GM19455 (cell line): ENCODE data around the gene TMPRSS6.

Experiments
- ATAC-seq: cut with Tn5 transposase; IDR thresholded peaks from one replicate; pipeline ENCODE4 v1.9.1; 2021; ENCODE audit not compliant: unreplicated experiment

Gene TMPRSS6

DNA sequence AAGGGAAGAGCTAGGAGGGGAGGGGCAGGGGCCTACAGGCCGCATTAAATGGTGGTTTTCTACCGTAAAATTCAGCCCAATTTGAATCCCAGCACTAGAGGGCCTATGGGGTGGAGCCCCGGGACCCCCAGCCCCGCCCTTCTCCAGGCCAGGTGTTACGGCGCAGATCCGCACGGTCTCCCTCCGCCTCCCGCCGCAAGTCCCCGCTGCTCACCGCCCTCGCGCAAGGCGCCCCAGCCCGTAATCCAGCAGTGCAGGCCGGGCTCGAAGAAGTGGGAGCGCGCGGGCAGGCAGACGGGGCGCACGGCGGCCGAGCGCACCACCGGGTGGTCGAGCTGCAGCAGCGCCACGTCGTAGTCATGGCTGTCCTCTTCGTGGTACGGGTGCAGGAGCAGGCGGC, 40.7 kb downstream of the TMPRSS6 start:
- ATAC-seq, result no peak

DNA sequence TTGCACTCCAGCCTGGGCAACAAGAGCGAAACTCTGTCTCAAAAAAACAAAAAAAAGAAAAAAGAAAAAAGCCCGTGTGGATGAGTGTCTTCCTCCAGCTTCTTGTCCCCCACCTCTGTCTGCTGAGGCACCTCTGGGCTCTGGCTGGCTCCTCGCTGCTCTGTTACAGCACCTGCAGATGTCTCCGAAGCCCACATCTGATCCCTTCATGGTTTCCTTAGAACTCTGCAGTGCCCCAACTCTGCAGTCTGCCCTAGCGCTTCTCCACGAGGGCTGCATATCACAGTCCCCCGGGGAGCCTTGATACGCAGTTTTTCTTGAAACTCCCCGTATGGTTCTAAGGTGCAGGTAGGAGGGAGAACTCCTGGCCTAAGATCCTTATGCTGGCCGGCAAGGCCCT, 42.1 kb downstream of the TMPRSS6 start:
- no peak for ATAC-seq

DNA sequence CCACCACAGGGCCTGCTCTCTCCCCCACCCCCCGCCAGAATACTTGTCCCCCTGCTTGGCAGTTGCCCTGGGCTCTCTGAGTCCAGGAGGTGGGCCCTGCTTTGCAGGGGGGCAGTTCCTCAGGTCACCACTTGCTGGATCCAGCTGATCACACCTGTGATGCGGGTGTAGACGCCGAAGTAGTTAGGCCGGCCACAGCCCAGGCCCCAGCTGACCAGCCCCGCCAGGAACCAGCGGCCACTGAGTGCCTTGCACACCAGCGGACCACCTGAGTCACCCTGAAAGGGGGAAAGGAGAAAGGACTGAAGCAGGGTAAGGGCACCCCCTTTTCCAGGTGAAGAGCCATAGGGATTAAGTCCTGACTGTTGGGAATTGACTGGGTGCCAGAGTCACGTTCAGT, 43.6 kb downstream of the TMPRSS6 start:
- no peak for ATAC-seq

DNA sequence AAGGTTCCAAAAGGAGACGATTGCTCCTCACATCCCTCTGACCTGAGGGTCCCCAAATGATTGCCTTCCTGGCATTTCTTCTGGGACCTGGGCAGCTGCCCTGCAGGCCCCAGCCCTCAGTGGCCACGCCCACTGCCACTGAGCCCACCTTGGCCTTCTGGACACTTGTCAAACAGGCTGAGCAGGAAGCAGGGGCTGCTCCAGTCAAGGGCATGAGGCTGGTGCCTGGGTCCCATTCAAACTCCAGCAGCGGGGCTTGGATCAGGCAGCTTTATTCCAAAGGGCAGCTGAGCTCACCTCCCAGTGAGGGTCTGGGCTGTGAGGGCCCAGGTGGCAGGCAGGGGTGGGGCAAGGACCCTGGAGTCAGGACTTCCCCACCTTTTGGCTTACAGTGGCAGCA, 44.3 kb downstream of the TMPRSS6 start:
- no peak for ATAC-seq

DNA sequence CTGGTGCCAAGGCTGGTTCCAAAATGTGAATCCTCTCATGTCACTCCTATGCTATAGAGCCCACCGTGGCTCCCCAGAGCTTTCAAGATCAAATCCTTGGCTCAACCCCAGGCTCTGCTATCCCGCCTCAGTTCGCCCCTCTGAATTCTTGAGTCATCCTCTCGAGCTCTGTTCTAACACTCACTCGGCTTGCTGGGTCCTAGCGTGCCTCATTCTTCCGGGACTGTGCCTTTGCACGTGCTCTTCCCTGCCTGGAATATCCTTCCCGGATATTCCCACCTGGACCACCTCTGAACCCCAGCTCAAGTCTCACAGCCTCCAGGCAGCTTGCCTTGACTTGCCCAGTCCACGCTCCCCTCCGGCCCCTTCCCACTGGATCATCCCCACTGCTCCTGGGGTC, 45.0 kb downstream of the TMPRSS6 start:
- no peak for ATAC-seq

DNA sequence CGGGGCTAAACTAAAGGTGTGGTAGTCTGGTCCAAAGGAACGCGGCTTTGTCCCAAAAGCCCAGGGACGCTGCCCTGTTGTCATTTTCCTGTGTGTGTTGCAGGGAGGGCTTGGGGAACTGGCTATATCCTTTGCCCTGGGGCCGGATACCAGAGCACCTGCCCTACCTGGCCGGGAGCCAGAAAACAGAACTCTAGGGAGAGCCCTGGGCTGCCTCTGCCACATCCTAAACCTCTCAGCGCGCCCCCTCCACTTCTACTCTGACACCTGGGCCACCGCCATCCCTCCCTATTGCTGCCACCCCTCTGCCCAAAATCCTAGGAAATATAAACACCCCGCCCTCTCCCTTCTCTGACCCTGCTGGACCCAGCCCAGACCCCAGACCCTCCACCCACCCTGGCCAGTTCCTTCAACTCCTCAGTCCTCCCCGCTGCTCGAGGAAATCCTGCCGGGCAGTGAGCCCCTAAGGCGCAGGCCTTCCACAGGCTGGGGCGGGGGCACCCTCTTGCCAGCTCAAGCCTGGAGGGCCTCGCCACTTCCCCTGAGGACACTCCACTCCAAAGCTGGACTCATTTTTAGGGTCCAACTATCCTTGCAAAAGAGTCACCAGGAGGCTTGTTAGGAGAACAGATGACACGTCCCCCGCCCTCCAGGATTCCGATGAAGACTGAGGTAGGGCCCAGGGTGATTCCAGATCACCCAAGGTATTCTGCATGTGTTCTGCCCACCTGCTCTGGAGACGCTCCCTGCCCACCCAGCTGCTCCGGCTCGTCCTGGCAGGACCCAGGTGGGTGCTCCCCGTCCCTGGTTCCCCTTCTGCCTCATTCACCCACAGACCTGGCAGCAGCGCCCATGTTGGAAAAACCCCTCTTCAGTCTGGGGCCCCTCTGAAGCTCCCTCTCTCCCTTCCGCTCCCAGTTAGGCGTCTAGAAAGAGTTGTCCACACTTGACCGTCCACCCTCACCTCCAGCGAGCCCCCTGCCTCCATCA, 45.8 kb downstream of the TMPRSS6 start:
- no peak for ATAC-seq

DNA sequence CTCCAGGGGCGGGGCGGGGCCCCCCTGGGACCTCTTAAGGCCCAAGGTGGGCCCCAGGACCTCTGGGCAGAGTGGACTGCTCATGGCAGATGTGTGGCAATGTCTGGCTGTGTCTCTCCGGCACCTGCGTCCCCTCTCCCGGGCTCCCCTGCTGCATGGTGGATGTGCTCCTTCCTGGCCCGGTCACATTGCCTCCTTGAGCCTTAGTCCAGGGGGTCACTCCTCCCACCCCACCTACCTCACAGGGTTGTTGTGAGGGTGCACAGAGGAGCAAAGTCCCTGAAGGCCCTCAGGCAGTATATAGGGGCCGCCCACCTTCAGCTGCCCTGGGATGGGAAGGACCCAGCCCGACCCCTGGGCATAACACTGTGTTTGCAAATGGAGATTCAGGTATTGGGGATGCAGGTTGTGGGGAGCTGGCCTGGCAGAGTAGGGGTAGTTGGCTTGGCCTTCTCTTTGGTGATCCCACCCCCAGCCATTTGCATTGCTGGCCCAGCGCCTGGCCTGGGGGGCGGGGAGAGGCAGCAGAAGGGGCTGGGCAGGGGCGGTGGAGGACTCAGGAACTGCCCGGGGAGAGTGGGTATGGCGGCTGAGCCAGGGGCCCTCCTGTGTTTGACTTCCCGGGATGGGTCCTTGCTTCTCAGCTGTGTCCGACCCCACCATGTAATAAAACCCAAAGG, 46.7 kb downstream of the TMPRSS6 start:
- no peak for ATAC-seq

DNA sequence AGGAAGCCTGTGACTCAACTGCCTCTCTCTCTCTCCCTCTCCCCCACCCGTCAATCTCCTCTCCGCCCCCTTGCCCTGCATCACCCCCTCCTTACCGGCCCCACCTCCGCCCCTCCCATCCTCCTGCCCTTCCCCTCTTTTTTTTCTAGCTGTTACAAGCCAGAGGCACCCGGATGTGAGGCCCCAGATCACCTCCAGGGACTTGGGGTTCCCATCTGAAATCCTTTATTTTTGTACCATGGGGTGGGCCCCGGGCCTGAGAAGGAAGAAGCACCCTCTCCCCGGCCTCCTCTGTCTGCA, 47.2 kb downstream of the TMPRSS6 start:
- no peak for ATAC-seq

DNA sequence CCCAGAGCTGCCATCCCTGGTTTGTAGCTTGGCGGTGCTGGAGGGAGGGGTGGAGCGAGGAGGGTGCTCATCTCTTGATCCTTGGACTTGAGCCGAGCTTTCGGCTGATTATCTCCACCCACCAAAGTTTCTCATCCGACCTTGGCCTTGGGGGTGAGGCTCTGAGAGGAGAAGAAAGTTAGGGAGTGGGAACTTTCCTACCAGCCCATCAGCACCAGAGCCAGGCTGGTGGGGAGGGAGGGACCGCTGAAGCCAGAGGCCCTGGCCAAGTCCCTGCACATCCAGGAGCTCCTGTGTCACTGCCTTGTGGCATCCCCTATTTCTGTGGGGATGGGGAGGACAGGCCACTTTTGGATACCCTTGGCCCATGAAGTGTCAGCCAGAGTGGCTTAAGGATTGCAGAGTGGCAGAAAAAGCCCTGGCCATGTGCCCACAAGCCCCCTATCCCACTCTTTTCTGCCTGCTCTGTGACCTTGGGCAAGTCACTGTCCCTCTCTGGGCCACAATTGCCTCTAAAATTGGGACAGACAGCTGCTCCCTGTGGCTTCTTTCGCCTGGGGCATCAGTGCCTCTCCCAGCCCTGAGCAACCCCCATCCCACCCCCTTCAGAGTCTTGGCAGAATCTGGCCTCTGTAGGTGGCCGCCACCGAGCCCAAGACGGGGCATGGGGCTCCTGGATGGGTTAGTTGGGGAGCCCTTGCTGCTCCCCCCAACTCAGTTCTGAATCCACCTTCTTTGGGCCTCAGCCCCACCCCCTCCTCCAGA, 47.7 kb downstream of the TMPRSS6 start:
- no peak for ATAC-seq

DNA sequence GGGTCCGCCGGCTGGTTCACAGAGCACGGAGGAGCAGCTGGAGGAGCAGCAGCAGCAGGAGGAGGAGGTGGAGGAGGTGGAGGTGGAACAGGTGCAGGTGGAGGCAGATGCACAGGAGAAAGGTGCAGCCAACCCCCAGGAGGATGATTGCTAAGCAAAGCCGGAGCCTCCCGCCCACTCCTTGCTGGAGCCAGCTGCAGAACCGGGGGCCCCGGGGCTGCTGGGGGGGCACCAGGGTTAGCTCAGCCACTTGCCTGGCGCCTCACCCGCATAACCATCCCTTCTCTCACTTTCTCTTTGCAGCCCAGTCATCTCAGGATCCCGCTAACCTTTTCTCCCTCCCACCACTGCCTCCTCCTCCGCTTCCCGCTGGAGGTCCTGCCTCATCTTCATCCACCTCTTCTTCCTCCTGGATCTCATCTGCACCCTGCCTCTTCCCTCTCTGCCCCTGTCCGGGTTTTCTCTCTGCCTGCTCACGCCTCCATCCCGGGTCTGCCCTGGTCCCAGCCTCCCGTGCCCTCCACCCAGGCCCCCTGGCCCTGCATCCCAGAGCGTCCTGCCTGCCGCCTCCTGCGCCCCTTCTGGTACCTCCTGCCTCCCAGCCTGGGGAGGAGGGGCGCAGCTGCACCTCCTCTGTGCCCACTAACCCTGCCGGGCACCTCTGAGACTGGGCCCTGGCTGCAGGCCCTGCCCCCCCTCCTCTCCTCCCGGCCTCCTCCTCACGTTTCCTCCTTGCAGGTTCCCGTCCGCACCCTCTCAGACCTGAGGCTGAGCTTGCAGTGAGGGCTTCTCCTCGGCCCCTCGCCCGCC, 48.5 kb downstream of the TMPRSS6 start:
- ATAC-seq, result no peak

DNA sequence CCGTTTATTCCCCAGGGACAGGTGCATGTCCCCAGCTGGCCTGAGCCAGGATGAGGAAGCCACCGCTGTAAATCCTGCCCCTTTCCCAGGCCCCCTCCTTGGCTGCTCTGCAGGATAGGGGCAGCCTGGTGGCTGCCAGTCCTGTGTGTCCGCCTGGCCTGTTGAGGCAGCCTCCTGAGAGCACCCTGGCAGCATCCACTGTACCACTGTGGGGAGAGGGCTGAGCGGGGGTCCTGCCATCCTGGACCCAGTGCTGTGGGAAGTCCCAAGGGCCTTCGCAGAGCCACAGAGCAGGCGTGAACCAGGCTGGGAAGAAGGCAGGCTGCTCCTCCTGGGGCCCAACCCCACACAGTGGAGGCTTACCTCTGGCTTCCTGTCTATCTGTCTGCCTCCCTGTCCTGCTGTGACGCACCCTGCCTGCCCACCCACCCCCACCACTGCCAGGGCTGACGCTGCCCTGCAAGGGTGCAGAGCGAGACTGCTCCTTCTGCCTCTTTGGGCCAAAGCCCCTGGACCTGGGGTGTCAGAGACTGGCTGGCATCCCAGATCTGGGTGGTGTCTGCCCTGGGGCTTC, 49.5 kb downstream of the TMPRSS6 start:
- ATAC-seq, result no peak

DNA sequence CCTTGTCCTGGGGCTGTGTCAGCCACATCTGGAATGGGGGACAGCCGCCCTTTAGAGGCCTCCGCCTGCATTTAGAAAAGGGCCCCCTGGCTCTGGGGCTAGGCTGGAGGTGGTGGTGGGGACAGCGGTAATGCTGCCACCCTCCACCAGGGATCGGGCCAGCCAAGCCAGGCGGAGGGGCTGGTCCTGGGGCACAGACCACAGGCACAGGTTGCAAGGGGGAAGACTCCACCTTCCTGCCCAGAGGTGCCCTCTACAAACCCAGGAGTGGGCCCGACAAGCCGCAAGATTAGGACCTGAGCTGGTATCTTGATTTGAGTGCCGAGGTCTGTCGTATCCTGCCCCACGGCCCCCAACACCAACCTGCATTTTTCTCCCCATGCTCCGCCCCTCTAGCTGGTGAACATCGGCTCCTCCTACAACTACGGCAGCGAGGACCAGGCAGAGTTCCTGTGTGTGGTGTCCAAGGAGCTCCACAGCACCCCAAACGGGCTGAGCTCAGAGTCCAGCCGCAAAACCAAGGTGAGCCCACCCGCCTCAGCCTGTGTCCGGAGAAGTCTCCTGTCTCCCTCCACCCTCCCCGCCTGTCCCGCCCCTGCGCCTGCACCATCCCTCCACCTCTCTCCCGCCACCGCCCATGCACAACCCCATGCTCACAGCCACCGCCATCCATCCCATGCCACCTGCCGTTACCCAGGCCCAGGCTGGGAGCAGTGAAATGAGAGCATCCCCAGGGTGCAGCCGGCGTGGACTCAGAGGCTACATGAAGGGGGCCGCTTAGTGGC, 50.4 kb downstream of the TMPRSS6 start:
- no peak for ATAC-seq

DNA sequence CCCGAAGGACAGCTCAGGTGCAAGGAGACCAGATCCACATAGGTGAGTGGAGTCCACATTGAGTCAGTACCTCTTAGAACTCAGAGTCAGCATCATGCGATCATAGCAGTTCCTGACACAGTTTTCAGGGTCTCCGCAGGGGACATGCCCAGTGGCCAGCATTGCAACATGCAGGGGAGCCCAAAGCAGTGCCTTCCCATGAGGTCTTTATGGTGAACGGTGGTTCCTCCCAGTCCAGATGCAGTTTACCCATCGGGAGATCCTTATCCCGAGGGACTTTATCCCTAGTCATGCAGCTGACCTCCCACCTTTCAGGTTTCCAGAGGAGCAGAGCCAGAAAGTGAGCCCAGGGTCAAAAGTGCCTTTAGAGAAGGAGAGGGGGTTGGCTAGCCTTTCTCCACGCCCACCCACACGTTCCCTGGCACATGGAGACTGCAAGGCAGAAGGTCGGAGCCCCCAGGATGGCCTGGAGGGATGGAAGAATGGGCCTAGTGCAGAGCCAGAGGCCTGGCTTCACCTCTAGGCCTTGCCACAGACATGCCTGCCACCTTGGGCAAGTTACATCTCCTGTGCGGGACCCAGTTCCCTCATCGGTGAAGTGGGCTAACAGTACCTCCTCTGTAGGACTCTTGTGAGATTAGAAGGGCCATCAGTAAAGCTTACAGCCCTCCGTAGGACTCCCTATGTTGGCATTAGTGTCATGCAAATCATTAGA, 51.6 kb downstream of the TMPRSS6 start:
- ATAC-seq, result no peak

DNA sequence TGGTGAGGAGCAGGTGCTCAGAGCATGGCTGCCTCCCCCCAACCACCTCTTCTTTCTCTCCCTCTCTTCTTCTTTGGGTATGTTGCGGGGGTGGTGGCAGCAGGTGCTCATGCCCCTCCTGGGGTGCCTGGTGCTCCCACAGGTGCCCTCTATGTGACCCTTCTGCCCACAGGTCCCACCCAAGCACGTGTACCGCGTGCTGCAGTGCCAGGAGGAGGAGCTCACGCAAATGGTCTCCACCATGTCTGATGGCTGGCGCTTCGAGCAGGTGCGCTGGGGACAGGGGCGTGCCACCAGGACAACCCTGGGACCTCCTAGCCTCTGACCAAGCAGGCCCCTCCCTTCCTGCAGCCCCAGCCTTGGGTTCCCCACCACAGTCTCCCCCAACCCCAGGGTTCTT, 52.3 kb downstream of the TMPRSS6 start:
- no peak for ATAC-seq

DNA sequence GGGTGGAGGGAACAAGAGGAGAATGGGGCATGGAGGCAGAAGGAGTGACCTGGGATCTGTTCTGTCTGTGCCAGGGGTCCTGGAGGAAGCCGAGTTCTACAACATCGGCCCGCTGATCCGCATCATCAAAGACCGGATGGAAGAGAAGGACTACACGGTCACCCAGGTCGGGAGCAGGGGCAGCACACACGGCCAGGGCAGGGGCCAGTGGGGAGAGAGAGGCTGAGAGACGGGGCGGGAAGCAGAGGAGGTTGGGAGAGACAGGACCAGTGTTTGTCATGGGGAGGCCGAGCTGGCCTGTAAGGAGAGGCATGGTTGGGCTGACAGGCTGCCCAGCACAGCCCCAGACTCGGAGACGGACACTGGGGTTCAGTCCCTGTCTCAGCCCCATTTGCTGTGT, 53.3 kb downstream of the TMPRSS6 start:
- no peak for ATAC-seq

DNA sequence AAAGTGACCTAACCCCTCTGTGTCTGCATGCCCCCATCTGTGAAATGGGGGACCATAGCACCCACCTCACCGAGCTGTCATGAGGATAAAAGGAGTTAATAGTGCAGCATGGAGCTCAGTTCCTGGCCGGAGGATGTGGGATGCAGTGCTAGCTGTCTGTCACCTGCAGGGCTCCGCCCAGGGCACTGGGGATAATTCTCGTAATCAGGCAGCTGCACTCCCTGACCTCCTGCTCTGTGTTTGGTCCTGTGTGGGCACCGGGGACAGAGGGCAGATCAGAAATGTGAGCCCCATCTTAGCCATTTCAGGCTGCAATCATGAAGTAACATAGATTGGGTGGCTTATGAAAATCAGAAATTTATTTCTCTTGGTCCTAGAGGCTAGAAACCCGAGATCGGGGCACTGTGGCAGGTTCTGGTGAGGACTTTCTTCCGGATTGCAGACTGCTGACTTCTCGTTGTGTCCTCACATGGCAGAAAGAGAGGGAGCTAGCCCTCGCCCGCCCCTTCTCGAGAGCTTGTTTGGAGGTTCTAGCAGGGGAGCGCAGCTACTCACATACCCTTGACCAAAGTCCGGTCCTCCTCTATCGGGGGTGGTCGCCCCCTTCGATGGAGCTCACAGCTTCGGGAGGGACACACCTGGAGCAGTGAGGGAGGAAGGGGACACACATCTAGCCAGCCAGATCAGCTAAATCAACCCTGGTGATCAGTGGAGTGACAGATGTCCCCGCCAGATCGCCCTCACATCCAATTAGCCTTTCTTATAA, 54.7 kb downstream of the TMPRSS6 start:
- no peak for ATAC-seq

DNA sequence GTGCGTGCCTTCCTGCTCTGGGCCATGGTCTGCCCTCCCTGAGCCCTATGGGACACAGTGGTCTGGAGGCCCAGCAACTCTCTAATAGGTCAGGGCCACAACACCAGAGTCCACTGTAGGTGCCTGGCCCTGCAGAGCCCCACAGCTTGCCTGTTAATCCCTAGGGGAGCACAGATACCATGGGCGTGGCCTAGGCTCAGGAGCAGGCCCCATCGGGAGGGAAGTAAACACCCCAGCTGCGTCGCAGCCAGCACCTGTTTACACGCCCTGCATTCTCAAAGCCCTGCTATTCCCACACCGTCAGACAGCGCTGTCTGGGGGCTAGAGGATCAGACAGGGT, 55.5 kb downstream of the TMPRSS6 start:
- no peak for ATAC-seq

DNA sequence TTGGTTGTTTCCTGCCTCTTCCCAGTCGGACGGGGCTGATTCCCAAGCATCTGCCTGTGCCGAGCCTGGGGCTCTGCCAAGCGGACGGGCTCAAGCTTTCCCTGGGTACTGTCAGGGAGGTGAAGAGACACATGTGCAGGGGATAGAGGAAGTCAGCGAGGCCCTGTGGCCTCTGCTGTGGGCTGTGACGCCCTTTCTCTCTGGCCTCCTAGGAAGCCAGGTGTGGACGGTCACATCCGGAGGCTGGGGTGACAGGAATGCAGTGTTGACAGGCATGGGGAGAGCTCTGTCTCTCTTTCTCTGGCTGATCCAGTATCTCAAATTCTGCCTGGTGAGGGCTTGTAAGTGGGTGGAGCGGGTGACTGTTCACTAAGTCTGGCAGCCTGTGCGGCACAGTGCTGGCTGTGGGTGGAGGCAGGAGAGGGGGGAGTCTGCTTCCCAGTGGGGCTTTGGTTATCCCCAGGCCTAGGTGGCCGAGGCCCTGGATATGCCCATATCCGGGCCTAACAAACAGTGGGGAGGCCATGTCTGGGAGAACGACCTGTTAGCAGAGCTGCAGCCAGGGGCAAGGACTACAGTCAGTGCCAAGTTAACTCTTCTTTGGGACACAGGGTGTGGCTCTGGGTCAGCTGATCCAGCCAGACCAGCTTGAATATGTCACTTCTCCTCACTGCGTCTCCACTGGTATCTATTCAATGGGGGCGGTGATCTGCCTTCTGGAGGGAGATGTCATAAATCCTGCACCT, 56.0 kb downstream of the TMPRSS6 start:
- ATAC-seq, result no peak
